Measurements from ENCODE around the gene HDGFL2.

The HDGFL2 gene

DNA sequence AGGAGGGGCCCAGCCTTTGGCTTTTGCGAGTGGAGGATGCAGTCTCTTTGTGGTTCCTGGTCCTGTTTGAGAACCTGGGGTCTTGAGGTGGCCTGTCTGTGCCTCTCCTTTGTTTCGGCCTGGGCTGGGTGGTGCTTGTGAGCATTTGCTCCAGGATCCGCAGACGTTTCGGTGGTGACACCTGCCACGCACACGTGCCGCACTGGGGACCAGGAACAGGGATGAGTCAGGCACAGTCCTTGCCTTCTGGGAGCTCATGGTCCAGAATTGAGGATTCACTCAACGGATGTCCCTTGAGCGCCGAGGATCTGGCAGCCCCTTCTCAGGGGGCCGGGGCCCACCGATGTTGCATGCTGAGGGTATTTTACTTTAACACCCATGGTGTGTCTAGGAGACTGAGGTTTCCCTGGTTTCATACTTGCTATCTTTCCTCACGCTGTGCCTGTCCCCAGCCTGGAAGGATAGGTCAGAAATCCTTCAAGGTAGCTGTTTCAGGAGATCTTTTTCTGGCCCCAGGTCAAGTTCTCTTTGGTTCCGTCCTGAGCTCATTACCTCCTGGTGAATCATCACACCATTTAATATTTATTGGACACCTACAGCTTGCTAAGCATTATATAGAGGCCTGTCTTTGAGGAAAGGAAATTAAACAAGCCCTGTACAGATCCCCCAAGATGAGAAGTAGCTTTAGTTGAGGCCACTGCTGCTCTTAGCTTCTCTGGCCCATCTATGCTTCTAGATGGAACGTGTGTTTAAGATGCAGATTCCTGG is 5.1 kb downstream of the HDGFL2 start:
- TF ChIP-seq, protein P1, sequence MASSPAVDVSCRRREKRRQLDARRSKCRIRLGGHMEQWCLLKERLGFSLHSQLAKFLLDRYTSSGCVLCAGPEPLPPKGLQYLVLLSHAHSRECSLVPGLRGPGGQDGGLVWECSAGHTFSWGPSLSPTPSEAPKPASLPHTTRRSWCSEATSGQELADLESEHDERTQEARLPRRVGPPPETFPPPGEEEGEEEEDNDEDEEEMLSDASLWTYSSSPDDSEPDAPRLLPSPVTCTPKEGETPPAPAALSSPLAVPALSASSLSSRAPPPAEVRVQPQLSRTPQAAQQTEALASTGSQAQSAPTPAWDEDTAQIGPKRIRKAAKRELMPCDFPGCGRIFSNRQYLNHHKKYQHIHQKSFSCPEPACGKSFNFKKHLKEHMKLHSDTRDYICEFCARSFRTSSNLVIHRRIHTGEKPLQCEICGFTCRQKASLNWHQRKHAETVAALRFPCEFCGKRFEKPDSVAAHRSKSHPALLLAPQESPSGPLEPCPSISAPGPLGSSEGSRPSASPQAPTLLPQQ (tag by site-specific recombination; IDR thresholded peaks at IDR 0.05) = 0 out of 2 replicates have a peak, but pooled peaks have one; percentile 26
- TF ChIP-seq, protein P2, sequence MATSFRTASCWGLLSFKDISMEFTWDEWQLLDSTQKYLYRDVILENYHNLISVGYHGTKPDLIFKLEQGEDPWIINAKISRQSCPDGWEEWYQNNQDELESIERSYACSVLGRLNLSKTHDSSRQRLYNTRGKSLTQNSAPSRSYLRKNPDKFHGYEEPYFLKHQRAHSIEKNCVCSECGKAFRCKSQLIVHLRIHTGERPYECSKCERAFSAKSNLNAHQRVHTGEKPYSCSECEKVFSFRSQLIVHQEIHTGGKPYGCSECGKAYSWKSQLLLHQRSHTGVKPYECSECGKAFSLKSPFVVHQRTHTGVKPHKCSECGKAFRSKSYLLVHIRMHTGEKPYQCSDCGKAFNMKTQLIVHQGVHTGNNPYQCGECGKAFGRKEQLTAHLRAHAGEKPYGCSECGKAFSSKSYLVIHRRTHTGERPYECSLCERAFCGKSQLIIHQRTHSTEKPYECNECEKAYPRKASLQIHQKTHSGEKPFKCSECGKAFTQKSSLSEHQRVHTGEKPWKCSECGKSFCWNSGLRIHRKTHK (tag by site-specific recombination; IDR thresholded peaks at IDR 0.05) = no peak
- ChIA-PET POLR2A (interaction anchor here (1.5 kb wide), 1 partner anchor 22 kb away, joined by 3 read pairs; no protein-coding TSS in a partner anchor), CTCF (interaction anchor here (0.6 kb wide), 1 partner anchor 47 kb away, joined by 3 read pairs; no protein-coding TSS in a partner anchor)
- Histone ChIP-seq H3K4me1 (ENCODE audit: control insufficient read depth, insufficient read depth, low read length) (peaks cover 3% of the 10 kb centered on the region; the same call in 1 of the 2 replicates), H3K27ac (ENCODE audit: extremely low read depth, low read depth, low read length) (peak overlapping the region; percentile 28; the same call in 1 of the 2 replicates), H3K4me3 (ENCODE audit: low read depth, low read length) (no peak overlapping the region), H3K36me3 (ENCODE audit: control insufficient read depth in 2 of 2, insufficient read depth in 1 of 2, low read length in 2 of 2) (peaks cover 22 to 56% of the 10 kb centered on the region in 2 experiments), H3K9me3 (ENCODE audit: control insufficient read depth, insufficient read depth, low read depth, low read length) (no peaks in the 10 kb centered on the region)

DNA sequence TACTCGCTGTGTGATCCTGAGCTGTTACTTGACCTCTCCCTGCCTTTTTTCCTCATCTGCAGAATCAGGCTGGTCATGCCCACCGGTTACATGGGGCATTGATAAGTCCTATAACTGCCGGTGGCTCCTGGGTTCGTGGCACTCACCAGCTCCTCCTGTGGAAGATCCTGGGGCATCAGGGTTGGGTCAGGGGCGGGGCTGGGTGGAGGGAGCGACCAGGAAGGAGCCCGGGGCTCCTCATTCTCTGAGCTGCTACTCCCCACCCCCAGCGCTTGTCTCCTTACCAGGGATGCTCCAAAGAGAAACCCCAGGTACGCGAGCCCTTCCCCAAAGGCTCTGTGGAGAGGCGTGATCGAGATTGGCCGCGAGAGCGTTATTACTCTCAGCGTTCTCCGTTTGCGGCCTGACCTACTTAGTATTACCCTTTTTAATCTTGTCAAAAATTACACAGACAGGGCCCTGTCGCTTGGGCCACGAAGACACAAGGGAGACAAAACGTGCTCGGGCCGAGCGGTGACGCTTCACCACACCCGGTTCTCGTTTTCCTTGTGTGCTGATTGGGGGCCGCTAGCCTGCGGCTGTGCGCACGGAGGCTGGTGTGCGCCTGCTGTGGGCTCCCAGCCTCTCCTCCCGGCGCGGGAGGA is 10.7 kb downstream of the HDGFL2 start:
- H3K9me3 ChIP-seq (ENCODE audit: control insufficient read depth, insufficient read depth, low read depth, low read length) = no peaks in the 10 kb centered on the region
- H3K36me3 ChIP-seq (ENCODE audit: control insufficient read depth in 2 of 2, insufficient read depth in 1 of 2, low read length in 2 of 2) = peaks cover 19 to 65% of the 10 kb centered on the region in 2 experiments
- TF ChIP-seq, protein P3, sequence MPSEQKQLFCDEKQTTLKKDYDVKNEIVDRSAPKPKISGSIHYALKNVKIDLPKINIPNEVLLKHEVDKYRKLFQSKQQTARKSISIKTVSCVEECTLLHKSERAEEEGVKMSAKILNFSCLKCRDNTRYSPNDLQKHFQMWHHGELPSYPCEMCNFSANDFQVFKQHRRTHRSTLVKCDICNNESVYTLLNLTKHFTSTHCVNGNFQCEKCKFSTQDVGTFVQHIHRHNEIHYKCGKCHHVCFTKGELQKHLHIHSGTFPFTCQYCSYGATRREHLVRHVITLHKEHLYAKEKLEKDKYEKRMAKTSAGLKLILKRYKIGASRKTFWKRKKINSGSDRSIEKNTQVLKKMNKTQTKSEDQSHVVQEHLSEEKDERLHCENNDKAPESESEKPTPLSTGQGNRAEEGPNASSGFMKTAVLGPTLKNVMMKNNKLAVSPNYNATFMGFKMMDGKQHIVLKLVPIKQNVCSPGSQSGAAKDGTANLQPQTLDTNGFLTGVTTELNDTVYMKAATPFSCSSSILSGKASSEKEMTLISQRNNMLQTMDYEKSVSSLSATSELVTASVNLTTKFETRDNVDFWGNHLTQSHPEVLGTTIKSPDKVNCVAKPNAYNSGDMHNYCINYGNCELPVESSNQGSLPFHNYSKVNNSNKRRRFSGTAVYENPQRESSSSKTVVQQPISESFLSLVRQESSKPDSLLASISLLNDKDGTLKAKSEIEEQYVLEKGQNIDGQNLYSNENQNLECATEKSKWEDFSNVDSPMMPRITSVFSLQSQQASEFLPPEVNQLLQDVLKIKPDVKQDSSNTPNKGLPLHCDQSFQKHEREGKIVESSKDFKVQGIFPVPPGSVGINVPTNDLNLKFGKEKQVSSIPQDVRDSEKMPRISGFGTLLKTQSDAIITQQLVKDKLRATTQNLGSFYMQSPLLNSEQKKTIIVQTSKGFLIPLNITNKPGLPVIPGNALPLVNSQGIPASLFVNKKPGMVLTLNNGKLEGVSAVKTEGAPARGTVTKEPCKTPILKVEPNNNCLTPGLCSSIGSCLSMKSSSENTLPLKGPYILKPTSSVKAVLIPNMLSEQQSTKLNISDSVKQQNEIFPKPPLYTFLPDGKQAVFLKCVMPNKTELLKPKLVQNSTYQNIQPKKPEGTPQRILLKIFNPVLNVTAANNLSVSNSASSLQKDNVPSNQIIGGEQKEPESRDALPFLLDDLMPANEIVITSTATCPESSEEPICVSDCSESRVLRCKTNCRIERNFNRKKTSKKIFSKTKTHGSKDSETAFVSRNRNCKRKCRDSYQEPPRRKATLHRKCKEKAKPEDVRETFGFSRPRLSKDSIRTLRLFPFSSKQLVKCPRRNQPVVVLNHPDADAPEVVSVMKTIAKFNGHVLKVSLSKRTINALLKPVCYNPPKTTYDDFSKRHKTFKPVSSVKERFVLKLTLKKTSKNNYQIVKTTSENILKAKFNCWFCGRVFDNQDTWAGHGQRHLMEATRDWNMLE (tag by site-specific recombination; conservative IDR thresholded peaks at IDR 0.05; ENCODE audit: low read depth) = no peak
- TF ChIP-seq ZNF174 (tag by site-specific recombination; IDR thresholded peaks at IDR 0.05) = no peak
- no peak for TF ChIP-seq ZNF416 (tag by site-specific recombination; IDR thresholded peaks at IDR 0.05)
- TF ChIP-seq FEZF1 (tag by site-specific recombination; IDR thresholded peaks at IDR 0.05) = no peak
- TF ChIP-seq, protein P4, sequence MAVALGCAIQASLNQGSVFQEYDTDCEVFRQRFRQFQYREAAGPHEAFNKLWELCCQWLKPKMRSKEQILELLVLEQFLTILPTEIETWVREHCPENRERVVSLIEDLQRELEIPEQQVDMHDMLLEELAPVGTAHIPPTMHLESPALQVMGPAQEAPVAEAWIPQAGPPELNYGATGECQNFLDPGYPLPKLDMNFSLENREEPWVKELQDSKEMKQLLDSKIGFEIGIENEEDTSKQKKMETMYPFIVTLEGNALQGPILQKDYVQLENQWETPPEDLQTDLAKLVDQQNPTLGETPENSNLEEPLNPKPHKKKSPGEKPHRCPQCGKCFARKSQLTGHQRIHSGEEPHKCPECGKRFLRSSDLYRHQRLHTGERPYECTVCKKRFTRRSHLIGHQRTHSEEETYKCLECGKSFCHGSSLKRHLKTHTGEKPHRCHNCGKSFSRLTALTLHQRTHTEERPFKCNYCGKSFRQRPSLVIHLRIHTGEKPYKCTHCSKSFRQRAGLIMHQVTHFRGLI (tag by site-specific recombination; IDR thresholded peaks at IDR 0.05) = no peak
- TF ChIP-seq GFI1B (tag by site-specific recombination; IDR thresholded peaks at IDR 0.05) = no peak
- TF ChIP-seq ZNF654 (tag by site-specific recombination; IDR thresholded peaks at IDR 0.05; ENCODE audit: low read depth) = no peak
- no peak for TF ChIP-seq IKZF3 (tag by site-specific recombination; IDR thresholded peaks at IDR 0.05)
- no peak for TF ChIP-seq ZNF561 (tag by site-specific recombination; IDR thresholded peaks at IDR 0.05; ENCODE audit: borderline replicate concordance)
- no peak for TF ChIP-seq ZBTB17 (tag by site-specific recombination; IDR thresholded peaks at IDR 0.05)
- TF ChIP-seq ZBTB21 (tag by site-specific recombination; IDR thresholded peaks at IDR 0.05) = no peak
- TF ChIP-seq, protein P5, sequence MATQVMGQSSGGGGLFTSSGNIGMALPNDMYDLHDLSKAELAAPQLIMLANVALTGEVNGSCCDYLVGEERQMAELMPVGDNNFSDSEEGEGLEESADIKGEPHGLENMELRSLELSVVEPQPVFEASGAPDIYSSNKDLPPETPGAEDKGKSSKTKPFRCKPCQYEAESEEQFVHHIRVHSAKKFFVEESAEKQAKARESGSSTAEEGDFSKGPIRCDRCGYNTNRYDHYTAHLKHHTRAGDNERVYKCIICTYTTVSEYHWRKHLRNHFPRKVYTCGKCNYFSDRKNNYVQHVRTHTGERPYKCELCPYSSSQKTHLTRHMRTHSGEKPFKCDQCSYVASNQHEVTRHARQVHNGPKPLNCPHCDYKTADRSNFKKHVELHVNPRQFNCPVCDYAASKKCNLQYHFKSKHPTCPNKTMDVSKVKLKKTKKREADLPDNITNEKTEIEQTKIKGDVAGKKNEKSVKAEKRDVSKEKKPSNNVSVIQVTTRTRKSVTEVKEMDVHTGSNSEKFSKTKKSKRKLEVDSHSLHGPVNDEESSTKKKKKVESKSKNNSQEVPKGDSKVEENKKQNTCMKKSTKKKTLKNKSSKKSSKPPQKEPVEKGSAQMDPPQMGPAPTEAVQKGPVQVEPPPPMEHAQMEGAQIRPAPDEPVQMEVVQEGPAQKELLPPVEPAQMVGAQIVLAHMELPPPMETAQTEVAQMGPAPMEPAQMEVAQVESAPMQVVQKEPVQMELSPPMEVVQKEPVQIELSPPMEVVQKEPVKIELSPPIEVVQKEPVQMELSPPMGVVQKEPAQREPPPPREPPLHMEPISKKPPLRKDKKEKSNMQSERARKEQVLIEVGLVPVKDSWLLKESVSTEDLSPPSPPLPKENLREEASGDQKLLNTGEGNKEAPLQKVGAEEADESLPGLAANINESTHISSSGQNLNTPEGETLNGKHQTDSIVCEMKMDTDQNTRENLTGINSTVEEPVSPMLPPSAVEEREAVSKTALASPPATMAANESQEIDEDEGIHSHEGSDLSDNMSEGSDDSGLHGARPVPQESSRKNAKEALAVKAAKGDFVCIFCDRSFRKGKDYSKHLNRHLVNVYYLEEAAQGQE (tag by site-specific recombination; IDR thresholded peaks at IDR 0.05) = no peak
- TF ChIP-seq SP7 (tag by site-specific recombination; IDR thresholded peaks at IDR 0.05) = no peak
- no peak for TF ChIP-seq MZF1 (tag by site-specific recombination; IDR thresholded peaks at IDR 0.05; ENCODE audit: borderline replicate concordance)
- POLR2A ChIA-PET = interaction anchor here (1.2 kb wide), 1 partner anchor 42 kb away, joined by 4 read pairs; no protein-coding TSS in a partner anchor
- CTCF ChIA-PET = no interaction called here
- no peaks in the 10 kb centered on the region for H3K4me1 ChIP-seq (ENCODE audit: control insufficient read depth, insufficient read depth, low read length)
- H3K27ac ChIP-seq (ENCODE audit: extremely low read depth, low read depth, low read length) = no peak overlapping the region
- no peak overlapping the region for H3K4me3 ChIP-seq (ENCODE audit: low read depth, low read length)

Measured in HEK293 (cell line).